HUES64 (cell line): ENCODE data around the gene TENM4.

Experiments
- H3K27ac ChIP-seq: 2 replicates; pipeline ENCODE4 v1.7.0; 2013; ENCODE audit warnings: low read depth, low read length, inconsistent platforms
- H3K27me3 ChIP-seq: 2 replicates; pipeline ENCODE4 v1.6.1; 2013; ENCODE audit warnings: mild to moderate bottlenecking, low read length; ENCODE audit not compliant: insufficient read depth
- H3K36me3 ChIP-seq: 2 replicates; pipeline ENCODE4 v1.6.1; 2013; ENCODE audit warnings: mild to moderate bottlenecking, low read length; ENCODE audit not compliant: insufficient read depth
- H3K4me1 ChIP-seq: 2 replicates; pipeline ENCODE4 v1.6.1; 2013; ENCODE audit warnings: mild to moderate bottlenecking, low read length, moderate library complexity; ENCODE audit not compliant: insufficient read depth
- H3K4me3 ChIP-seq: 2 replicates; pipeline ENCODE4 v1.5.1; 2013; ENCODE audit warnings: mild to moderate bottlenecking, low read length, moderate library complexity
- H3K9ac ChIP-seq: 2 replicates; pipeline ENCODE4 v1.6.1; 2013; ENCODE audit warnings: mild to moderate bottlenecking, low read depth, low read length
- H3K9me3 ChIP-seq: 2 replicates; pipeline ENCODE4 v1.6.1; 2013; ENCODE audit warnings: low read depth, low read length; ENCODE audit not compliant: insufficient read depth
- WGBS: fragments of 150-250, 120-280 bp; methylation state at CpG from one replicate; pipeline ENCODE4 v1.1.7; 2013; ENCODE audit warnings: missing lambda C conversion rate; 5-methylcytosine and 5-hydroxymethylcytosine counted together

TENM4 gene

GRCh38 chr11:79367844-79368243, 73.0 kb downstream of the TENM4 start:
- Histone ChIP-seq H3K4me3 (no peak overlapping the region), H3K27ac (no peak overlapping the region), H3K9me3 (no peaks in the 10 kb centered on the region), H3K4me1 (peaks cover 9% of the 10 kb centered on the region; the same call in 1 of the 2 replicates), H3K36me3 (no peaks in the 10 kb centered on the region), H3K27me3 (no peaks in the 10 kb centered on the region), H3K9ac (no peak overlapping the region)
- 73% methylated on average over 4 of the region's 4 CpGs for WGBS

- no peaks in the 10 kb centered on the region for H3K9me3 ChIP-seq
- H3K27ac ChIP-seq = no peak overlapping the region
- H3K36me3 ChIP-seq = no peaks in the 10 kb centered on the region
- H3K9ac ChIP-seq = no peak overlapping the region
- peaks cover 5% of the 10 kb centered on the region; the same call in 1 of the 2 replicates for H3K4me1 ChIP-seq
- no peaks in the 10 kb centered on the region for H3K27me3 ChIP-seq
- H3K4me3 ChIP-seq = no peak overlapping the region
- 94% methylated on average over 2 of the region's 2 CpGs for WGBS
Measured at GRCh38 chr11:79366218-79366617, 74.6 kb downstream of the TENM4 start.

- no peaks in the 10 kb centered on the region for H3K36me3 ChIP-seq
- no peak overlapping the region for H3K27ac ChIP-seq
- no peaks in the 10 kb centered on the region for H3K9me3 ChIP-seq
- no peak overlapping the region for H3K4me3 ChIP-seq
- H3K27me3 ChIP-seq = no peaks in the 10 kb centered on the region
- H3K4me1 ChIP-seq = 0 out of 2 replicates have a peak, but pooled peaks cover 4% of the 10 kb centered on the region
- no peak overlapping the region for H3K9ac ChIP-seq
- WGBS = 93% methylated on average over 5 of the region's 5 CpGs
Measured at GRCh38 chr11:79363861-79364378, 76.9 kb downstream of the TENM4 start.

DNA sequence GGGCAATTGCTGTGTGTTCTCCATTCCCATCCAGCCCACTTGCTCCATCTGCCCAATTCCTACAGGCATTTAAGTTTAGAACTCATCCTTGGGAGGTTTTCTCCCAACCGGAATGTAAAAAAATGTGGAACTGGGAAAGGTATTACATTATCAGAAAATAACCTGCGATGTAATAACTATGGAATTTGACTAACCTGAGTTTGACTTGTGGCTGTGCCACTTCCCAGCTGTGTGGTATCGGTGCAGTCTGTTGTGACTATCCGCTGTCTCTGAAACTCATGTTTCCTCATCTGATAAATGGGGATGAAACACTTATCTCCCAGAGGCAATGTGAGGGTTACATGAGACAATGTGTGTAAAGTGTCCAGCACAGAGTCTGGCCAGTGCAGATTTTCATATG, 77.6 kb downstream of the TENM4 start:
- Histone ChIP-seq H3K27me3 (no peaks in the 10 kb centered on the region), H3K36me3 (no peaks in the 10 kb centered on the region), H3K4me3 (no peak overlapping the region), H3K27ac (no peak overlapping the region), H3K9ac (no peak overlapping the region), H3K4me1 (0 out of 2 replicates have a peak, but pooled peaks cover 4% of the 10 kb centered on the region), H3K9me3 (no peaks in the 10 kb centered on the region)
- 96% methylated on average over 4 of the region's 4 CpGs for WGBS

- Histone ChIP-seq H3K4me3 (no peak overlapping the region), H3K9ac (no peak overlapping the region), H3K36me3 (no peaks in the 10 kb centered on the region), H3K4me1 (no peaks in the 10 kb centered on the region), H3K27ac (no peak overlapping the region), H3K9me3 (no peaks in the 10 kb centered on the region), H3K27me3 (no peaks in the 10 kb centered on the region)
- WGBS = 97% methylated on average over 4 of the region's 4 CpGs
Measured at GRCh38 chr11:79362821-79363220, 78.0 kb downstream of the TENM4 start.

- no peak overlapping the region for H3K4me3 ChIP-seq
- H3K4me1 ChIP-seq = no peaks in the 10 kb centered on the region
- 96% methylated on average over 4 of the region's 4 CpGs for WGBS
- H3K9ac ChIP-seq = no peak overlapping the region
- H3K9me3 ChIP-seq = no peaks in the 10 kb centered on the region
- no peak overlapping the region for H3K27ac ChIP-seq
- H3K27me3 ChIP-seq = no peaks in the 10 kb centered on the region
- H3K36me3 ChIP-seq = no peaks in the 10 kb centered on the region
Measured at GRCh38 chr11:79362206-79362757, 78.5 kb downstream of the TENM4 start.

- Histone ChIP-seq H3K27ac (no peak overlapping the region), H3K9me3 (no peaks in the 10 kb centered on the region), H3K9ac (no peak overlapping the region), H3K36me3 (no peaks in the 10 kb centered on the region), H3K4me1 (no peaks in the 10 kb centered on the region), H3K4me3 (no peak overlapping the region), H3K27me3 (no peaks in the 10 kb centered on the region)
- 90% methylated on average over 5 of the region's 5 CpGs for WGBS
Measured at GRCh38 chr11:79358258-79358657, 82.6 kb downstream of the TENM4 start.

DNA sequence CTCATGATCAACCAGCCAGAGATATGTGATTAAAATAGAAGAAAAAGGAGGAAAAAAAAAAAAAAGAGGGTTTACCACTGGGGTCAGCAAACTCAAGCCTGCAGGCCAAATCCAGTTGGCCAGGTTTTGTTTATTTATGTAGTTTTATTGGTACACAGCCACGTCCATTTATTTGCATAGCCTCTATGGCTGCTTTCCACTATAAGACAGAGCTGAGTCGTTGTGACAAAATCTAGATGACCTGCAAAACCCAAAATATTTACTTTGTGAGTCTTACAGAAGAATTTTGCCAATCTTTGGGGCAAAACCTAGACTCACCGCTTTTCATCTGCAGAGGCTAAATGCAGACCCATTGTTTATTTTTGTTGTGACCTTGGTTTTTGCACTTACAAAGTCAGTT, 87.1 kb downstream of the TENM4 start:
- H3K9ac ChIP-seq = no peak overlapping the region
- WGBS = 90% methylated on average over 3 of the region's 3 CpGs
- no peaks in the 10 kb centered on the region; the same call in 1 of the 2 replicates for H3K4me1 ChIP-seq
- H3K27me3 ChIP-seq = no peaks in the 10 kb centered on the region
- no peaks in the 10 kb centered on the region for H3K36me3 ChIP-seq
- H3K27ac ChIP-seq = no peak overlapping the region
- no peak overlapping the region for H3K4me3 ChIP-seq
- H3K9me3 ChIP-seq = no peaks in the 10 kb centered on the region

GRCh38 chr11:79352349-79352703, 88.5 kb downstream of the TENM4 start:
- H3K27ac ChIP-seq = no peak overlapping the region
- 76% methylated on average over 5 of the region's 5 CpGs for WGBS
- H3K4me1 ChIP-seq = no peaks in the 10 kb centered on the region; the same call in 1 of the 2 replicates
- H3K36me3 ChIP-seq = no peaks in the 10 kb centered on the region
- H3K27me3 ChIP-seq = no peaks in the 10 kb centered on the region
- no peaks in the 10 kb centered on the region for H3K9me3 ChIP-seq
- no peak overlapping the region for H3K4me3 ChIP-seq
- H3K9ac ChIP-seq = no peak overlapping the region

DNA sequence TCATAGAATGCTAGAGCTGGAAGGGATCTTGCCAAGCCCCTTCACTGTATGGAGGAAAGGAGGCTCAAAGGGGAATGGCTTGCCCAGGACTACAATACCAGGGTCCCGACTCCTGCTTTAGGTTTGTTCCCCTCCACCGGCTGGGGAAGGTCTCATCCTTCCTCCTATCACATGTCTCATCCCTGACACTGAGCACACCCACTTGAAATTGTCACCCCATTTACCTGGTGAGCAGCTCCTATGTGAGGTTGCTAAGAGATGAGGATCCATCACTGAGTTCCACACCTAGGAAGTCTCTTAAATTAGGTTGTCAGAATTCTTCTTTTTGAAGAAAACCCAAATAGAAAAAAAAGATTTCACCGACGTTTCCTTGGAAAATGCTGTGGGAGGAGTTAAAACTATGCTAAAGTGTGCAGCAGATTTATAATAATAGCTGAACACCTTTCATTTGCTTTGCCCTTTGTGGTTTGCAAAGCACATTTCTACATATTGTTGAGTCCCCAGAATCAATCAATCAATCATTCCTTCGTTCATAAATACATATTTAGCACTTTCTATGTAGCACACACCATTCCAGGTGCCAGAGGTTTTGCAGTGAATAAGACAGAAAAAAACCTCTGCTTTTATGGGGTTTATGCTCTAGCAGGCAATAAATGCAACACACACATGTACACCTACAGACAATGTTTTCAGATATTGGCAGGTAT, 91.7 kb downstream of the TENM4 start:
- Histone ChIP-seq H3K36me3 (no peaks in the 10 kb centered on the region), H3K27me3 (no peaks in the 10 kb centered on the region), H3K4me3 (no peak overlapping the region), H3K27ac (no peak overlapping the region), H3K9ac (no peak overlapping the region), H3K9me3 (no peaks in the 10 kb centered on the region), H3K4me1 (peaks cover 9% of the 10 kb centered on the region; the same call in 1 of the 2 replicates)
- 97% methylated on average over 5 of the region's 5 CpGs for WGBS

- no peak overlapping the region for H3K27ac ChIP-seq
- H3K9me3 ChIP-seq = no peaks in the 10 kb centered on the region
- H3K4me3 ChIP-seq = no peak overlapping the region
- 91% methylated on average over 8 of the region's 8 CpGs for WGBS
- H3K4me1 ChIP-seq = peaks cover 12% of the 10 kb centered on the region; the same call in 1 of the 2 replicates
- H3K27me3 ChIP-seq = no peaks in the 10 kb centered on the region
- H3K36me3 ChIP-seq = no peaks in the 10 kb centered on the region
- no peak overlapping the region for H3K9ac ChIP-seq
Measured at GRCh38 chr11:79346021-79346420, 94.8 kb downstream of the TENM4 start.
